ENCODE data around the gene C3orf20.

C3orf20 gene

GRCh38 chr3:14761866-14762265, 86.9 kb downstream of the C3orf20 start:
- DNase-seq, result no peak

- DNase-seq, result no peak
Measured at GRCh38 chr3:14762701-14763100, 87.8 kb downstream of the C3orf20 start.

- no peak for DNase-seq
Measured at GRCh38 chr3:14764331-14765059, 89.6 kb downstream of the C3orf20 start.

- no peak for DNase-seq
Measured at GRCh38 chr3:14765060-14765400, 90.1 kb downstream of the C3orf20 start.

- no peak for DNase-seq
Measured at GRCh38 chr3:14765576-14766427, 90.9 kb downstream of the C3orf20 start.

DNA sequence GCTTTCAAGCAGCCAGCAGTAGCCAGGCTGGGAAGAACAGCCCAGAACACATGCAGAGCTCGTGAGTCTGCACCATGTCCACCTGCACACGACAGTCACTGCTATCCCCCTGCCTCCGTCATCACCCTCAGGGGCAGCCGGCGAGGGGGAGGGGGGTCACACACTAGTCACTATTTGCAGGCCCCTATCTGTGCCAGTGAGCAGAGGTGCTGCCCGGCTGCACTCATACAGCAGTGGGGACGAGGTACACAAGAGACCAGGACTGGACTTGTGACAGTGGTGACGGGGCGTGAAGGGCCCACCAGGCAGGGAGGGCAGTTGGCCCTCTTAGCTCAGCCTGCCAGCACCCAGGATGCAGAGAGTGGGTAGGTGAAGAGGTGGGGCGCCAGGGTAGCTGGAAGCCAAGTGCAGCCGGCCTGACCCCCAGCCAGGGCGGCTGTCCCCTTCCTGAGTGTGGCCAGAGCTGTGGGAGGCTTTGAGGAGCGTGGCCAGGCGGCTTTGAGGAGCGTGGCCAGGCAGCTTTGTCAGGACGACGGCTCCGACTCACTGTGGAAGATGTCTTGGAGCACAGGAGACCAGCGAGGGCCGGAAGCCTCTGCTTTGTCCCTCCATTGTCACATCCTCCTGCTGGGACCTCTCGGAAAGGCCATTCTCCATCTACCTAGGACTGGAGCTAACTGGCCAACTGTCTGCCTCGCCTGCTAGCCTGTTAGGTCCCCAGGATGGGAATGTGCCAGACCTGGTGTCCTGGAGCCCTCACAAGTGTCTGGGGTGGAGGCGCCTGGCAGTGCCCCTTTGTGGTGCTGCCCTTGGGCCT, 91.7 kb downstream of the C3orf20 start:
- DNase-seq, result no peak

GRCh38 chr3:14767245-14768051, 92.5 kb downstream of the C3orf20 start:
- no peak for DNase-seq

DNA sequence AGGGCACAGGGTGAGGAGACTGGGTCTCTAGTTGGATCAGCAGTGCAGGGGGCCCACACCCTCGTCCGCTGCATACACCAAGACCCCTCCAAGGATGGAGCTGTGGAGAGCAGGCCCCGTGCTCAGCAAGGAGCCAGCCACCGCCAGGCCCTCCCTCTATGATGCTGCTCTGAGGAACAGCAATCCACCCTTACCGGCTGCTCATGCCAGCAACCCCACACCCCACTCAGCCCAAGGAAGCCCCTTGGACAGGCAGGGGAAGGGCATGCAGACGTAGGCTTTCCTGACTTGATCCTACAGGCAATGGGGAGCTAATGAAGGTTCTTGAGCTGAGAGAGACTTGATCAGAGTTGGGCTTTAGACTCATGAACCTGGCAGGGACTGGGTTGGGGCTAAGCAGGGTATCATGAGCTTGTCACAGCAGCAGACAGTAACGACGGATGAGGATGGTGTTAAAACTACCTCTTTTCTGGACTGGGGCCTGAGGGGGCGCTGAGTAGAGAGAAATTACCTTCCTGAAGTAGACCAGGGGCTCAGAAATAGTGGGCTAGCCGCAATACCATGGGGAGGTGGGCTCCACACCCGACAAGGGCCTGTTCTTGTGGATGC, 93.3 kb downstream of the C3orf20 start:
- no peak for DNase-seq

- DNase-seq, result no peak
Measured at GRCh38 chr3:14768881-14769280, 93.9 kb downstream of the C3orf20 start.

- DNase-seq, result no peak
Measured at GRCh38 chr3:14769544-14770325, 94.8 kb downstream of the C3orf20 start.

- no peak for DNase-seq
Measured at GRCh38 chr3:14770591-14770990, 95.7 kb downstream of the C3orf20 start.

DNA sequence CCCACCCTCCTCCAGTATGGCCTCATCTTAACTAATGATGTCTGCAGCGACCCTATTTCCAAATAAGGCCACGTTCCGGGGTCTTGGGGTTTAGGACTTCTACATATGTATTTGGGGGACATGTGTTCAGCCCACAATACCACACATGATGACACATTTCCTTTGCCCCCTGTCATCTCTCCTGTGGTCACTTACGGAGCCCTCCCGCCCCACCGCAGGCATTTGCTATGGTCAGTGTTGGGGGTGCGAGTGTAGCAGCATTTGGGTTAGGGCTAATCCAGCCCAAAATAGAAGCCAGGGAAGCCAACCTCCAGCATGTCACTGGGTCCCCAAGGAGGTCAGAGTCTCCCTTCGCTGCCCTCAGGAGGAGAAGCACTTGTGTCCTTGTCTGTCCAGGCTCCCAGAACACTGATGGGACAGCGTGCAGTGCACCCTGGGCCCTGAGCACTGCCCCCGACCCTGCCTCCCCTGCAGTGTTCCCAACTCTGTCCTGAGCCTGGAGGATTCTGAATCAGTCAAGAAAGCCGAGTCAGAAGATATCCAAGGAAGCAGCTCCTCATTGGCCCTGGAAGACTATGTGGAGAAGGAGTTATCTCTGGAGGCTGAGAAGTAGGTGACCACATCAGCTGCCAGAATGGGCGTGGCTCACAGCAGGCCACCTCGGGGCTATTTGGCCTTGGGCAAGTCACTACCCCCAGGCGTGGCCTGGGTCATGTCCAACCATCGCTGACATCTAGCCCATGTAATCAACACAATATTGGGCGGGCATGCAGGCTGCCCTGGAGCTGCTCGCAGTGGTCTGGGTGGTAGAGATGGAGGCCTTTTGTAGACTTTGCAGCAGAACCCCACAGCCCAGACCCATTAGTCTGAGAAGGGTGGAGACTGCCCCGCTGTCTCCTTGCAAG, 96.9 kb downstream of the C3orf20 start:
- DNase-seq, result no peak

- no peak for DNase-seq
Measured at GRCh38 chr3:14772533-14773138, 97.7 kb downstream of the C3orf20 start.

- DNase-seq, result no peak
Measured at GRCh38 chr3:14773281-14773680, 98.3 kb downstream of the C3orf20 start.

- DNase-seq, result no peak
Measured at GRCh38 chr3:14773691-14774128, 98.8 kb downstream of the C3orf20 start.

DNA sequence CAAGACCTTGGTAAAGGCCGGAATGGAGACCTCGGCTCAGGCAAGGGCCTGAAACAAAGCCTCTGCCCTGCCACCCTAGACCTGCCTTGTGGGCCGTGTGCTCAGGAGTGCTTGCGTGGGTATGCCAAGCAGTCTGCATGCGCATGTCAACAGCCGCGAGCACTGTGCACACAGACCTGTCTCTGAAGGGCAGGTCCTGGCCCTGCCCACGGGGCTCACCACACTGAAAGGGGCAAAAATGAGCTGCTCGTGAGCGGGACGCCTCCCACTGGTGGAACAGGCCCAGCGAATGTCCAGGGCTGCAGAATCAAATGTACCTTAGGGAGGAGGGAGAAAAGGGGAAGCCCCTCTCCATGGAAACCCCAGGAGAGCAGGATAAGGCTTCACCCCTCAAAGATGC, 99.5 kb downstream of the C3orf20 start:
- DNase-seq, result no peak

DNA sequence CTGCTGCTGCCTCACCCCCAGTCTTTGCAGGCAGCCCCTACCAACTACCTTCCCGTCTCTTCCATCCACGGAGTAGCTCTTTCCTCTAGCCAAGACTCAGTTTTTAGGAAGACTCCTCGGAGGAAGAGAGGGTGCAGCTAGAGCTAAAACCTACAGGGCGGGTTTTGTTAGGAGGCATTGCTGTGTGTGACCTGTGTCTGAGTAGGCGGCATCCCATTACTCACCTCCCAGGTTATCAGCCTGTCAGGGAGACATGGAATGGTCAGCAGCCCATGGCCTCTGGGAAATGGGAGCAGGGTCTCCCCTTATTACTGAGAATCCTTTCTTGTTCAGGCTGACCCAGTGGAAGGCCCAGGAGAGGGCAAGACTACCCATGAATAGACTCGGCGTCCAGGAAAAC, 100.1 kb downstream of the C3orf20 start:
- DNase-seq, result no peak

- DNase-seq, result no peak
Measured at GRCh38 chr3:14775563-14775962, 100.6 kb downstream of the C3orf20 start.

DNA sequence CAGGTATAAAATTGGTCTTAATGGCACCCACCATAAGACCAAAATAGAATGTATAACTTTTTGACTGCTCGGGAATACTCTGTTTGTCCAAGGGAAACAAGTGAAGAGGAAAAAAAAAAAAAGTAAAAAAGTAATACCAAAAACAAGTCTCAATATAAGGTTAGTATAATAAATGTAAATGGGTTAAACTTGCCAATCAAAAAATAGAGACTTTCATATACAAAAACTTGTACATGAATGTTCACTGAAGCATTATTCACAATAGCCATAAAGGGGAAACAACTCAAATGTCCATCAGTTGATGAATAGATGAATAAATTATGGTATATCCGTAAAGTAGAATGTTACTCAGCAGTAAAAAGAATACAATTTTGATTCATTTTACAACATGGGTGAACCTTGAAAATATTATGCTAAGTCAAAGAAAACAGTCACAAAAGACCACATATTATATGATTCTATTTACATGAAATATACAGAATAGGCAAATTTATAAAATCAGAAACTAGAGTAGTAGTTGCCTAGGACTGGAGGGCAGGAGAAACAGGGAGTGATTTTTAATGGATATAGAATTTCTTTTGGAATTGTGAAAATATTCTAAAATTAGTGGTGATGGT, 104.2 kb downstream of the C3orf20 start:
- DNase-seq, result no peak
